ENCODE measurements around the gene SPATA20.

Gene SPATA20

DNA sequence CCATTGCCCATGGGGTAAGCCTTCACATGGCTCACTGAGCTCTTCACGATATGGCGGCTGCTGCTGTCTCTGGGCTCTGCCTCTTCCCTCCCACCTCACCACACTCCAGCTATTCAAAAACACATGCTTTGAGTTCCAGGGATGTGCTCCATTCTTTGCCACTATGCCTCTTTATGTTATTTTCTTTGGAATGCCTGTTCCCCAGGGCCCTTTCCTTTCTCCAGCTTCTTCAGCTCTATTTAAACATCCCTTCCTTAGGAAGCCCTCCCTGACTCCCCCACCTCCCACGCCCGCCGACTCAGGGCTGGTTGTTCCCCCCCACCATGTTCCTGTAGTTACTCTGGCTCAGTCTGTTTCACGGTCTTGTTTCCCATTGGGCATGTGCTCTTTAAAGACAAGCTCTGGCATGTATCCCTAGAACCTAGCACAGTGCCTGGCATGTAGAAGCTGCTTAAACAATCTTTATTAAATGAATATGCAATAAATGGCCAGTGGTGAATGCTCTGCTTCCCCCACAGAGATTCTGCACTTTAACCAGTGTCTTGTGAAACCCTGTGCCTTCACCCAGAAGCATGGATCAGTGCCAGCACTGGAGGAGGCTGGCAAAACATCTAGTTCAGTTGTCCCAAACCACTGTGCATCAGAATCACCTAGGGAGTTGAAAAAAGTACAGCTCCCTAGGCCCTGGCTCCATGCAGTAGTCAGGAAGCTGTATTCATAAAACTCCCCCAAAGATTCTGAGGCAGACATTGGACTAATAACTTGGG, 31.9 kb upstream of the SPATA20 start:
- TF ChIP-seq GLIS1 (tag by site-specific recombination; IDR thresholded peaks at IDR 0.05) (peak; percentile 54; the same call in 1 of the 2 replicates), ZNF24 (tag by site-specific recombination; IDR thresholded peaks at IDR 0.05) (no peak), EGR2 (tag by site-specific recombination; IDR thresholded peaks at IDR 0.05; ENCODE audit: low read depth) (peak; percentile 60), ZFHX2 (tag by site-specific recombination; conservative IDR thresholded peaks at IDR 0.05) (peak; percentile 80)
- TF ChIP-seq, protein P1, sequence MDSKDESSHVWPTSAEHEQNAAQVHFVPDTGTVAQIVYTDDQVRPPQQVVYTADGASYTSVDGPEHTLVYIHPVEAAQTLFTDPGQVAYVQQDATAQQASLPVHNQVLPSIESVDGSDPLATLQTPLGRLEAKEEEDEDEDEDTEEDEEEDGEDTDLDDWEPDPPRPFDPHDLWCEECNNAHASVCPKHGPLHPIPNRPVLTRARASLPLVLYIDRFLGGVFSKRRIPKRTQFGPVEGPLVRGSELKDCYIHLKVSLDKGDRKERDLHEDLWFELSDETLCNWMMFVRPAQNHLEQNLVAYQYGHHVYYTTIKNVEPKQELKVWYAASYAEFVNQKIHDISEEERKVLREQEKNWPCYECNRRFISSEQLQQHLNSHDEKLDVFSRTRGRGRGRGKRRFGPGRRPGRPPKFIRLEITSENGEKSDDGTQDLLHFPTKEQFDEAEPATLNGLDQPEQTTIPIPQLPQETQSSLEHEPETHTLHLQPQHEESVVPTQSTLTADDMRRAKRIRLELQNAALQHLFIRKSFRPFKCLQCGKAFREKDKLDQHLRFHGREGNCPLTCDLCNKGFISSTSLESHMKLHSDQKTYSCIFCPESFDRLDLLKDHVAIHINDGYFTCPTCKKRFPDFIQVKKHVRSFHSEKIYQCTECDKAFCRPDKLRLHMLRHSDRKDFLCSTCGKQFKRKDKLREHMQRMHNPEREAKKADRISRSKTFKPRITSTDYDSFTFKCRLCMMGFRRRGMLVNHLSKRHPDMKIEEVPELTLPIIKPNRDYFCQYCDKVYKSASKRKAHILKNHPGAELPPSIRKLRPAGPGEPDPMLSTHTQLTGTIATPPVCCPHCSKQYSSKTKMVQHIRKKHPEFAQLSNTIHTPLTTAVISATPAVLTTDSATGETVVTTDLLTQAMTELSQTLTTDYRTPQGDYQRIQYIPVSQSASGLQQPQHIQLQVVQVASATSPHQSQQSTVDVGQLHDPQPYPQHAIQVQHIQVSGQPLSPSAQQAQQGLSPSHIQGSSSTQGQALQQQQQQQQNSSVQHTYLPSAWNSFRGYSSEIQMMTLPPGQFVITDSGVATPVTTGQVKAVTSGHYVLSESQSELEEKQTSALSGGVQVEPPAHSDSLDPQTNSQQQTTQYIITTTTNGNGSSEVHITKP (tag by site-specific recombination; IDR thresholded peaks at IDR 0.05) = peak; percentile 79
- TF ChIP-seq, protein P2, sequence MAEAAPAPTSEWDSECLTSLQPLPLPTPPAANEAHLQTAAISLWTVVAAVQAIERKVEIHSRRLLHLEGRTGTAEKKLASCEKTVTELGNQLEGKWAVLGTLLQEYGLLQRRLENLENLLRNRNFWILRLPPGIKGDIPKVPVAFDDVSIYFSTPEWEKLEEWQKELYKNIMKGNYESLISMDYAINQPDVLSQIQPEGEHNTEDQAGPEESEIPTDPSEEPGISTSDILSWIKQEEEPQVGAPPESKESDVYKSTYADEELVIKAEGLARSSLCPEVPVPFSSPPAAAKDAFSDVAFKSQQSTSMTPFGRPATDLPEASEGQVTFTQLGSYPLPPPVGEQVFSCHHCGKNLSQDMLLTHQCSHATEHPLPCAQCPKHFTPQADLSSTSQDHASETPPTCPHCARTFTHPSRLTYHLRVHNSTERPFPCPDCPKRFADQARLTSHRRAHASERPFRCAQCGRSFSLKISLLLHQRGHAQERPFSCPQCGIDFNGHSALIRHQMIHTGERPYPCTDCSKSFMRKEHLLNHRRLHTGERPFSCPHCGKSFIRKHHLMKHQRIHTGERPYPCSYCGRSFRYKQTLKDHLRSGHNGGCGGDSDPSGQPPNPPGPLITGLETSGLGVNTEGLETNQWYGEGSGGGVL (tag by site-specific recombination; IDR thresholded peaks at IDR 0.05) = peak; percentile 27; the same call in 1 of the 2 replicates
- no peak overlapping the region for H3K4me3 ChIP-seq (ENCODE audit: low read depth, low read length)
- H3K36me3 ChIP-seq (ENCODE audit: control insufficient read depth in 2 of 2, insufficient read depth in 1 of 2, low read length in 2 of 2) = no peaks in the 10 kb centered on the region
- no peak overlapping the region for H3K27ac ChIP-seq (ENCODE audit: extremely low read depth, low read depth, low read length)
- CTCF ChIA-PET = interaction anchor here (0.6 to 3.2 kb wide), 9 partner anchors 10 to 268 kb away, joined by 3 to 16 read pairs (median 4); partner anchors contain the start of gene LRRC59
- POLR2A ChIA-PET = interaction anchor here (0.6 kb wide), 1 partner anchor 48 kb away, joined by 7 read pairs; no protein-coding TSS in a partner anchor
- no peaks in the 10 kb centered on the region for H3K4me1 ChIP-seq (ENCODE audit: control insufficient read depth, insufficient read depth, low read length)
- no peaks in the 10 kb centered on the region for H3K9me3 ChIP-seq (ENCODE audit: control insufficient read depth, insufficient read depth, low read depth, low read length)

DNA sequence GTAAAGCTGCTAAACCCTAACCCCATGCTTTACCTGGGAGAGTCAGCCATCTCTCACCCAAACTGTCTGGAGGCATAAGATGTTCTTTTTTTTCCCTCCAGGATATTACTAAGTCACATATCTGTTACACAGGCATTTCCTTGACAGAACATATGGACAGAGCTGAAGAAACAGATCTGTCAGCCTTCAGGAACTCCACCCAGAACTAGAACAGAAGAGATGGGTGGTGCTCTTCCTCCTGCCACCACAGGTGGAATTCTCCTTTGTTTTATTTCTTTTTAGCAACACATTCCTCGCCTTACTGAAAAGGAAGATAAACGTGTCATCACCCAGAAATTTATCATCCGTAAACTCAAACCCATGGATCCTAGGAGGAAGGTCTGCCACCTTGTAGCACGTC, 30.0 kb upstream of the SPATA20 start:
- Histone ChIP-seq H3K4me1 (ENCODE audit: control insufficient read depth, insufficient read depth, low read length) (no peaks in the 10 kb centered on the region), H3K4me3 (ENCODE audit: low read depth, low read length) (no peak overlapping the region), H3K27ac (ENCODE audit: extremely low read depth, low read depth, low read length) (no peak overlapping the region), H3K9me3 (ENCODE audit: control insufficient read depth, insufficient read depth, low read depth, low read length) (no peaks in the 10 kb centered on the region), H3K36me3 (ENCODE audit: control insufficient read depth in 2 of 2, insufficient read depth in 1 of 2, low read length in 2 of 2) (no peaks in the 10 kb centered on the region)
- CTCF ChIA-PET = interaction anchor here (0.5 to 3.2 kb wide), 6 partner anchors 13 to 169 kb away, joined by 3 to 16 read pairs (median 4); partner anchors contain the start of gene RSAD1
- POLR2A ChIA-PET = interaction anchor here (0.5 kb wide), 1 partner anchor 315 kb away, joined by 4 read pairs; the partner anchor contains the start of gene COL1A1
- TF ChIP-seq, protein P3, sequence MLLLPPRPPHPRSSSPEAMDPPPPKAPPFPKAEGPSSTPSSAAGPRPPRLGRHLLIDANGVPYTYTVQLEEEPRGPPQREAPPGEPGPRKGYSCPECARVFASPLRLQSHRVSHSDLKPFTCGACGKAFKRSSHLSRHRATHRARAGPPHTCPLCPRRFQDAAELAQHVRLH (tag by site-specific recombination; IDR thresholded peaks at IDR 0.05) = no peak
- TF ChIP-seq ZNF510 (tag by site-specific recombination; IDR thresholded peaks at IDR 0.05; ENCODE audit: insufficient replicate concordance) (no peak), BCL11B (tag by site-specific recombination; IDR thresholded peaks at IDR 0.05; ENCODE audit: low read depth) (no peak), ZNF311 (tag by site-specific recombination; IDR thresholded peaks at IDR 0.05; ENCODE audit: borderline replicate concordance) (no peak), ZNF670 (tag by site-specific recombination; IDR thresholded peaks at IDR 0.05; ENCODE audit: low read depth) (no peak)

GRCh38 chr17:50517504-50518383, 29.2 kb upstream of the SPATA20 start:
- CTCF ChIA-PET = interaction anchor here (0.5 to 3.2 kb wide), 4 partner anchors 16 to 168 kb away, joined by 3 to 16 read pairs (median 6); partner anchors contain the start of gene RSAD1
- Histone ChIP-seq H3K36me3 (ENCODE audit: control insufficient read depth in 2 of 2, insufficient read depth in 1 of 2, low read length in 2 of 2) (no peaks in the 10 kb centered on the region), H3K4me3 (ENCODE audit: low read depth, low read length) (no peak overlapping the region), H3K9me3 (ENCODE audit: control insufficient read depth, insufficient read depth, low read depth, low read length) (no peaks in the 10 kb centered on the region), H3K27ac (ENCODE audit: extremely low read depth, low read depth, low read length) (no peak overlapping the region), H3K4me1 (ENCODE audit: control insufficient read depth, insufficient read depth, low read length) (no peaks in the 10 kb centered on the region)
- POLR2A ChIA-PET = interaction anchor here (0.5 to 1.1 kb wide), 2 partner anchors 10 to 316 kb away, joined by 3 to 4 read pairs; partner anchors contain the start of gene COL1A1
- no peak for TF ChIP-seq GLI4 (tag by site-specific recombination; IDR thresholded peaks at IDR 0.05)
- TF ChIP-seq AEBP2 (tag by site-specific recombination; IDR thresholded peaks at IDR 0.05; ENCODE audit: borderline replicate concordance) = no peak
- no peak for TF ChIP-seq ZNF132 (tag by site-specific recombination; IDR thresholded peaks at IDR 0.05; ENCODE audit: borderline replicate concordance)
- TF ChIP-seq ZNF707 (tag by site-specific recombination; IDR thresholded peaks at IDR 0.05) = no peak
- TF ChIP-seq ZNF302 (tag by site-specific recombination; IDR thresholded peaks at IDR 0.05; ENCODE audit: low read depth) = no peak
- no peak for TF ChIP-seq ZIC2 (tag by site-specific recombination; IDR thresholded peaks at IDR 0.05)

Measured in HEK293 (cell line).